Endothelial cell of umbilical vein (primary cell): ENCODE data around the gene TMTC1. TPM values are rescaled to one million over a fixed set of nuclear protein-coding genes. Genes with fewer than 3 reads are reported as not detected.

Experiments used
- BruUV-seq: library from RNA; stranded (reverse); fragments of 400-500 nt; replicated peaks from 2 replicates; lab custom pipeline; 2021; lab: Mats Ljungman, UMichigan
- CTCF ChIA-PET: fragments of 300-600, 350-600 bp; sonication (Branson Sonifier 250); formaldehyde crosslinking; loops from one replicate; lab custom pipeline; 2021; ENCODE audit warnings: antibody characterized with exemption, inconsistent platforms; lab: Charles Lee
- POLR2A ChIA-PET: fragments of 300-600, 350-600 bp; sonication (Branson Sonifier 250); formaldehyde crosslinking; loops from one replicate; lab custom pipeline; 2021; ENCODE audit warnings: antibody characterized with exemption, inconsistent platforms; lab: Charles Lee
- DNase-seq: peaks from one replicate; pipeline ENCODE4 v3.0.0-alpha.2; 2011; ENCODE audit warnings: low read depth, low spot score
- FAIRE-seq: peaks from 2 replicates; lab custom pipeline; 2011; peaks lifted over from hg19 to GRCh38; lab: Jason Lieb, UNC
- H2AFZ ChIP-seq: 2 replicates; pipeline ENCODE4 v1.6.0; 2012; ENCODE audit warnings: low read depth, low read length, control low read depth, inconsistent platforms
- H3K27ac ChIP-seq: 2 replicates; pipeline ENCODE4 v1.5.1; 2011; ENCODE audit warnings: low read depth, mild to moderate bottlenecking, control low read depth, low read length, moderate library complexity; ENCODE audit not compliant: insufficient read depth
- H3K27me3 ChIP-seq, 2 experiments: 2 replicates each; pipeline versions ENCODE4 v1.6.0 to v1.6.1; 2011; ENCODE audit warnings: low read length in 2 of 2, mixed read lengths in 1 of 2; ENCODE audit not compliant: control insufficient read depth in 2 of 2, insufficient read depth in 2 of 2
- H3K36me3 ChIP-seq, 2 experiments: 2 replicates in 1 of 2; 3 replicates in 1 of 2; pipeline ENCODE4 v1.5.1; 2011; ENCODE audit warnings: low read length in 2 of 2, mild to moderate bottlenecking in 1 of 2, moderate library complexity in 1 of 2; ENCODE audit not compliant: control insufficient read depth in 2 of 2, insufficient read depth in 2 of 2; ENCODE audit errors: extremely low read depth in 1 of 2
- H3K4me1 ChIP-seq: 3 replicates; pipeline ENCODE4 v1.5.1; 2011; ENCODE audit warnings: mild to moderate bottlenecking, low read length; ENCODE audit not compliant: control insufficient read depth, insufficient read depth; ENCODE audit errors: extremely low read depth
- H3K4me2 ChIP-seq: 2 replicates; pipeline ENCODE4 v1.6.1; 2011; ENCODE audit warnings: low read length, control low read depth, mixed read lengths; ENCODE audit not compliant: insufficient read depth
- H3K4me3 ChIP-seq, 3 experiments: fragments of 200-600 bp in 1 of 3; sonication (generic), shearing (Covaris generic) in 1 of 3; replicated peaks in 1 of 3; 2 replicates each; pipeline ENCODE4 v1.5.1; 2011 to 2016; ENCODE audit warnings: control low read depth in 3 of 3, low read length in 3 of 3, mild to moderate bottlenecking in 2 of 3, inconsistent platforms in 1 of 3, low read depth in 1 of 3, moderate library complexity in 1 of 3; ENCODE audit not compliant: insufficient read depth in 1 of 3
- H3K79me2 ChIP-seq: 2 replicates; pipeline ENCODE4 v1.6.0; 2012; ENCODE audit warnings: low read length, inconsistent platforms; ENCODE audit not compliant: control insufficient read depth, insufficient read depth
- H3K9ac ChIP-seq: replicated peaks from 2 replicates; pipeline ENCODE3; 2011; ENCODE audit warnings: low read length, control low read depth; ENCODE audit not compliant: insufficient read depth; ENCODE audit errors: extremely low read depth
- H3K9me1 ChIP-seq: replicated peaks from 3 replicates; pipeline ENCODE4 v1.6.0; 2011; ENCODE audit warnings: mild to moderate bottlenecking, low read length; ENCODE audit not compliant: control insufficient read depth, insufficient read depth; ENCODE audit errors: extremely low read depth
- H3K9me3 ChIP-seq: replicated peaks from 2 replicates; pipeline ENCODE4 v1.5.1; 2012; ENCODE audit warnings: low read length, inconsistent platforms; ENCODE audit not compliant: control insufficient read depth, insufficient read depth
- H4K20me1 ChIP-seq: replicated peaks from 2 replicates; pipeline ENCODE3; 2011; ENCODE audit warnings: mild to moderate bottlenecking, low read length; ENCODE audit not compliant: control insufficient read depth, insufficient read depth; ENCODE audit errors: extremely low read depth
- EZH2 ChIP-seq: IDR thresholded peaks from 2 replicates; pipeline ENCODE4 v1.6.1; 2012; ENCODE audit warnings: borderline replicate concordance, low read depth, mild to moderate bottlenecking, moderate library complexity, low read length, inconsistent platforms; ENCODE audit not compliant: severe bottlenecking
- FOS ChIP-seq: IDR thresholded peaks from 2 replicates; pipeline ENCODE4 v1.6.1; 2011; ENCODE audit warnings: mild to moderate bottlenecking, low read length, moderate library complexity, borderline replicate concordance; ENCODE audit not compliant: insufficient read depth
- GATA2 ChIP-seq: IDR thresholded peaks from 2 replicates; pipeline ENCODE4 v1.7.0; 2011; ENCODE audit warnings: low read depth, mild to moderate bottlenecking, moderate library complexity, mixed read lengths, low read length; ENCODE audit not compliant: insufficient read length, insufficient read depth
- JUN ChIP-seq: IDR thresholded peaks from 2 replicates; pipeline ENCODE4 v1.6.1; 2011; ENCODE audit warnings: borderline replicate concordance, low read depth; ENCODE audit not compliant: insufficient read length, insufficient read depth
- MYC ChIP-seq: IDR thresholded peaks from one replicate; pipeline ENCODE4 v1.6.1; 2011; ENCODE audit warnings: mild to moderate bottlenecking, low read depth, low read length
- POLR2A ChIP-seq: IDR thresholded peaks from 2 replicates; pipeline ENCODE4 v1.6.1; 2012; ENCODE audit warnings: low read depth, mild to moderate bottlenecking, control low read depth, low read length
- POLR2AphosphoS5 ChIP-seq: IDR thresholded peaks from 2 replicates; pipeline ENCODE4 v1.6.1; 2012; ENCODE audit warnings: low read depth, mild to moderate bottlenecking, control low read depth, low read length, moderate library complexity; ENCODE audit not compliant: insufficient read depth
- dilution Hi-C: fragments of 300-500 bp; cut with MboI; formaldehyde crosslinking; loops from one replicate; pipeline ENCODE4 v1.15.0; 2019; ENCODE audit warnings: low sequenced_read_pairs; ENCODE audit not compliant: extremely low pct_ligation_motif_present
- intact Hi-C: fragments of 100-400 bp; cut with micrococcal nuclease; formaldehyde crosslinking; loops from one replicate; pipeline ENCODE4 v1.10.0; 2022
- polyA plus RNA-seq, 4 experiments: library from polyadenylated mRNA; depleted of rRNA in 3 of 4; stranded (reverse) in 3 of 4; unstranded in 1 of 4; fragments of >200 nt; gene quantifications; 2 replicates each; pipeline versions ENCODE4 v1.2.1 to v1.2.3, GENCODE V29; 2011 to 2012; ENCODE audit warnings: missing spikeins in 1 of 4
- total RNA-seq: library from RNA; stranded (reverse); gene quantifications from 2 replicates; pipeline ENCODE4 v1.2.3, GENCODE V29; 2021
- TF ChIP-seq, protein P1 (sequence below), 2 donors: IDR thresholded peaks; 1 replicate in 1 of 2; 2 replicates in 1 of 2; pipeline ENCODE4 v1.5.1; 2011; ENCODE audit warnings: low read length in 2 of 2, mild to moderate bottlenecking in 2 of 2, moderate library complexity in 2 of 2, control low read depth in 1 of 2, inconsistent platforms in 1 of 2, low read depth in 1 of 2; ENCODE audit not compliant: insufficient read depth in 1 of 2; ENCODE audit errors: extremely low read depth in 1 of 2
- TF ChIP-seq, protein P2 (sequence below): IDR thresholded peaks from 2 replicates; pipeline ENCODE4 v1.6.1; 2011; ENCODE audit not compliant: insufficient read depth, insufficient read length

The TMTC1 gene
- total and polyA plus RNA-seq, 2 donors (not counting 3 experiments of a cell fraction or from before 2014, with no cell fraction given) = 5.4 to 5.9 TPM

DNA sequence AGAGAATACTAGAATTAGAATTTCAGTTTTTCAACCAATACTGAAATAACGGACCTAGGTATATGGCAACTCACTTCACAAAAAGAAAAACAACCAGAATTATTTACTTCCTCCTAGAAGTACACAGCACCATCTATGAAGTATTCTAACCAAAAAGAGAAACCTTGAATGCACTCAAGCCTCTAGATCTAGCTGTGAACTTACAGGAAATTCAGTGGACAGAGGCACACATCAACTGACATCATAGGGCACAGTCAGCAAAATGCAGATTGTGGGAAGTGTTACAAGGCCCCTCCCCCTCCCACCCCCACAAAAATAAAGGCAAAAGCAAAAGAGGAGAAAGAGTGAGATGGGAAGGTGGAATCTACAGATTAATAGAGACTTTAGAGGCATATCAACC, 102.4 kb downstream of the TMTC1 start:
- H3K9me1 ChIP-seq = no peaks in the 10 kb centered on the region
- intact Hi-C loops (no loop called here), dilution Hi-C loops (no loop called here)
- H3K79me2 ChIP-seq = no peaks in the 10 kb centered on the region
- H3K27me3 ChIP-seq = no peaks in the 10 kb centered on the region
- no peak for FAIRE-seq
- H3K4me1 ChIP-seq = no peaks in the 10 kb centered on the region
- ChIA-PET CTCF (no interaction called here), POLR2A (no interaction called here)
- H3K9ac ChIP-seq = no peak overlapping the region
- H3K4me2 ChIP-seq = no peak overlapping the region
- no peak overlapping the region for H2AFZ ChIP-seq
- BruUV-seq = no TSS peak
- H3K9me3 ChIP-seq = no peaks in the 10 kb centered on the region
- TF ChIP-seq JUN (no peak), MYC (no peak), POLR2AphosphoS5 (no peak), FOS (no peak), EZH2 (no peak), GATA2 (no peak), POLR2A (no peak)
- TF ChIP-seq, protein P1, sequence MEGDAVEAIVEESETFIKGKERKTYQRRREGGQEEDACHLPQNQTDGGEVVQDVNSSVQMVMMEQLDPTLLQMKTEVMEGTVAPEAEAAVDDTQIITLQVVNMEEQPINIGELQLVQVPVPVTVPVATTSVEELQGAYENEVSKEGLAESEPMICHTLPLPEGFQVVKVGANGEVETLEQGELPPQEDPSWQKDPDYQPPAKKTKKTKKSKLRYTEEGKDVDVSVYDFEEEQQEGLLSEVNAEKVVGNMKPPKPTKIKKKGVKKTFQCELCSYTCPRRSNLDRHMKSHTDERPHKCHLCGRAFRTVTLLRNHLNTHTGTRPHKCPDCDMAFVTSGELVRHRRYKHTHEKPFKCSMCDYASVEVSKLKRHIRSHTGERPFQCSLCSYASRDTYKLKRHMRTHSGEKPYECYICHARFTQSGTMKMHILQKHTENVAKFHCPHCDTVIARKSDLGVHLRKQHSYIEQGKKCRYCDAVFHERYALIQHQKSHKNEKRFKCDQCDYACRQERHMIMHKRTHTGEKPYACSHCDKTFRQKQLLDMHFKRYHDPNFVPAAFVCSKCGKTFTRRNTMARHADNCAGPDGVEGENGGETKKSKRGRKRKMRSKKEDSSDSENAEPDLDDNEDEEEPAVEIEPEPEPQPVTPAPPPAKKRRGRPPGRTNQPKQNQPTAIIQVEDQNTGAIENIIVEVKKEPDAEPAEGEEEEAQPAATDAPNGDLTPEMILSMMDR (IDR thresholded peaks at IDR 0.05; ENCODE audit: extremely low read depth in 1 of 2, insufficient read depth in 1 of 2, low read depth in 1 of 2, low read length in 2 of 2) = no peak
- TF ChIP-seq, protein P2, sequence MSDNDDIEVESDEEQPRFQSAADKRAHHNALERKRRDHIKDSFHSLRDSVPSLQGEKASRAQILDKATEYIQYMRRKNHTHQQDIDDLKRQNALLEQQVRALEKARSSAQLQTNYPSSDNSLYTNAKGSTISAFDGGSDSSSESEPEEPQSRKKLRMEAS = no peak
- H4K20me1 ChIP-seq = no peaks in the 10 kb centered on the region
- no peak for DNase-seq
- H3K36me3 ChIP-seq = no peaks in the 10 kb centered on the region
- H3K27ac ChIP-seq = no peak overlapping the region
- no peak overlapping the region for H3K4me3 ChIP-seq
